ENCODE data around the gene LRMDA. TPM values are rescaled to one million over a fixed set of nuclear protein-coding genes. Genes with fewer than 3 reads are reported as not detected.

Gene LRMDA
- total and polyA plus RNA-seq, 2 donors from 2014 or later = 23.2 to 48.6 TPM

GRCh38 chr10:75441196-75441595 lies 9.8 kb downstream of the LRMDA start:
- no peak overlapping the region for H3K9ac ChIP-seq (ENCODE audit: low read length in 3 of 3)
- peaks cover 0 to 9% (median 0%) of the 10 kb centered on the region in 3 donors for H3K9me3 ChIP-seq (ENCODE audit: control insufficient read depth in 2 of 3, insufficient read depth in 1 of 3, low read length in 3 of 3)
- no peak overlapping the region for H3K4me3 ChIP-seq (ENCODE audit: low read length in 3 of 3)
- no peak overlapping the region for H3K27ac ChIP-seq (ENCODE audit: low read depth in 2 of 2, low read length in 2 of 2)
- H3K36me3 ChIP-seq (ENCODE audit: control insufficient read depth in 2 of 3, insufficient read depth in 3 of 3, low read length in 3 of 3) = no peaks in the 10 kb centered on the region
- no peak for FAIRE-seq
- peaks cover 0 to 8% (median 0%) of the 10 kb centered on the region in 3 donors for H3K4me1 ChIP-seq (ENCODE audit: control insufficient read depth in 2 of 3, insufficient read depth in 2 of 3, low read depth in 1 of 3, low read length in 3 of 3)
- intact Hi-C loops (cut with DNase I) = no loop called here
- no peak for TF ChIP-seq CTCF (IDR thresholded peaks at IDR 0.05; ENCODE audit: borderline replicate concordance, extremely low read depth, insufficient read depth)
- no peaks in the 10 kb centered on the region for H3K27me3 ChIP-seq (ENCODE audit: control insufficient read depth, insufficient read depth, low read length)
- peak in 1 of 5 donors; percentile 13 for DNase-seq

GRCh38 chr10:75441682-75442081 lies 10.3 kb downstream of the LRMDA start:
- Histone ChIP-seq H3K36me3 (ENCODE audit: control insufficient read depth in 2 of 3, insufficient read depth in 3 of 3, low read length in 3 of 3) (no peaks in the 10 kb centered on the region), H3K4me3 (ENCODE audit: low read length in 3 of 3) (no peak overlapping the region), H3K9ac (ENCODE audit: low read length in 3 of 3) (no peak overlapping the region), H3K4me1 (ENCODE audit: control insufficient read depth in 2 of 3, insufficient read depth in 2 of 3, low read depth in 1 of 3, low read length in 3 of 3) (peaks cover 0 to 8% (median 0%) of the 10 kb centered on the region in 3 donors), H3K9me3 (ENCODE audit: control insufficient read depth in 2 of 3, insufficient read depth in 1 of 3, low read length in 3 of 3) (peaks cover 0 to 9% (median 0%) of the 10 kb centered on the region in 3 donors), H3K27ac (ENCODE audit: low read depth in 2 of 2, low read length in 2 of 2) (no peak overlapping the region), H3K27me3 (ENCODE audit: control insufficient read depth, insufficient read depth, low read length) (no peaks in the 10 kb centered on the region)
- intact Hi-C loops (cut with DNase I) = no loop called here
- DNase-seq (no peak), FAIRE-seq (no peak)
- no peak for TF ChIP-seq CTCF (IDR thresholded peaks at IDR 0.05; ENCODE audit: borderline replicate concordance, extremely low read depth, insufficient read depth)

DNA sequence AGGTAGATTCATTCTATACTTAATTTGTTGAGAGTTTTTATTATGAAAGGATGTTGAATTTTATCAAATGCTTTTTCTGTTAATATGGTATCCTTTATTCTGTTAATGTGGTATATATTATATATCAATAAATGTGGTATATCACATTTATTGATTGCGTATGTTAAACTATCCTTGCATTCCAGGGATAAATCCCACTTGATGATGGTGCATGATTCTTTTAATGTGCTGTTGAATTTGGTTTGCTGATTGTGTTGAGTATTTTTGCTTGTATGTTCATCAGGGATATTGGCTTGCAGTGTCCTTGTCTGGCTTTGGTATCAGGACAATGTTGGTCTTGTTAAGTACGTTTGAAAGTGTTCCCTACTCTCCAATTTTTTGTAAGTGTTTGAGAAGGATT lies 11.9 kb downstream of the LRMDA start:
- Histone ChIP-seq H3K4me3 (ENCODE audit: low read length in 3 of 3) (no peak overlapping the region), H3K36me3 (ENCODE audit: control insufficient read depth in 2 of 3, insufficient read depth in 3 of 3, low read length in 3 of 3) (no peaks in the 10 kb centered on the region), H3K4me1 (ENCODE audit: control insufficient read depth in 2 of 3, insufficient read depth in 2 of 3, low read depth in 1 of 3, low read length in 3 of 3) (peaks cover 0 to 2% (median 0%) of the 10 kb centered on the region in 3 donors), H3K27ac (ENCODE audit: low read depth in 2 of 2, low read length in 2 of 2) (no peak overlapping the region), H3K27me3 (ENCODE audit: control insufficient read depth, insufficient read depth, low read length) (no peaks in the 10 kb centered on the region), H3K9me3 (ENCODE audit: control insufficient read depth in 2 of 3, insufficient read depth in 1 of 3, low read length in 3 of 3) (peaks cover 0 to 9% (median 0%) of the 10 kb centered on the region in 3 donors), H3K9ac (ENCODE audit: low read length in 3 of 3) (no peak overlapping the region)
- no peak for TF ChIP-seq CTCF (IDR thresholded peaks at IDR 0.05; ENCODE audit: borderline replicate concordance, extremely low read depth, insufficient read depth)
- intact Hi-C loops (cut with DNase I) = no loop called here
- FAIRE-seq (no peak), DNase-seq (no peak)
